ENCODE results near the gene IDUA. TPM values are rescaled to one million over a fixed set of nuclear protein-coding genes. Genes with fewer than 3 reads are reported as not detected.

IDUA gene
- total and polyA plus RNA-seq, 4 donors = 3.0 to 4.5 (median 3.8) TPM

GRCh38 chr4:1030559-1030958 is 43.7 kb downstream of the IDUA start:
- H3K4me1 ChIP-seq (ENCODE audit: control insufficient read depth in 4 of 4, insufficient read depth in 4 of 4, low read length in 3 of 4) = peaks cover 0 to 8% (median 0%) of the 10 kb centered on the region in 4 donors
- DNase-seq (ENCODE audit: low spot score) = no peak
- H3K9ac ChIP-seq (ENCODE audit: low read depth in 1 of 2, low read length in 2 of 2) = no peak overlapping the region

More at GRCh38 chr4:1030559-1030958, 43.7 kb downstream of the IDUA start:
- Histone ChIP-seq H3K9me3 (ENCODE audit: control insufficient read depth in 4 of 4, low read length in 3 of 4) (no peaks in the 10 kb centered on the region), H3K27me3 (ENCODE audit: control insufficient read depth in 4 of 4, insufficient read depth in 4 of 4, low read length in 3 of 4) (peaks cover 0 to 3% (median 0%) of the 10 kb centered on the region in 4 donors), H3K27ac (ENCODE audit: low read depth in 1 of 2, low read length in 2 of 2) (no peak overlapping the region), H3K36me3 (ENCODE audit: control insufficient read depth in 4 of 4, insufficient read depth in 3 of 4, low read depth in 1 of 4, low read length in 3 of 4) (peaks cover 0 to 6% (median 2%) of the 10 kb centered on the region in 4 donors), H3K4me3 (ENCODE audit: low read depth in 1 of 3, low read length in 3 of 3) (no peak overlapping the region)
- TF ChIP-seq FOXA1 (IDR thresholded peaks at IDR 0.05) (no peak), ZBTB33 (IDR thresholded peaks at IDR 0.05) (no peak), CTCF (IDR thresholded peaks at IDR 0.05; ENCODE audit: low read depth, low read length, missing input control) (no peak), RXRA (IDR thresholded peaks at IDR 0.05) (no peak), HNF4A (conservative IDR thresholded peaks at IDR 0.05) (no peak), MAX (IDR thresholded peaks at IDR 0.05) (no peak), ATF3 (IDR thresholded peaks at IDR 0.05) (no peak), SP1 (IDR thresholded peaks at IDR 0.05) (no peak), REST (IDR thresholded peaks at IDR 0.05) (no peak), RAD21 (IDR thresholded peaks at IDR 0.05) (no peak), YY1 (IDR thresholded peaks at IDR 0.05) (no peak), NR2F2 (IDR thresholded peaks at IDR 0.05) (no peak), JUND (IDR thresholded peaks at IDR 0.05) (no peak), TAF1 (conservative IDR thresholded peaks at IDR 0.05) (no peak)
- 66% methylated on average over 16 of the region's 16 CpGs for WGBS

All from liver (tissue), 9 donors.